ENCODE data around the gene SIGLEC8. TPM values are rescaled to one million over a fixed set of nuclear protein-coding genes. Genes with fewer than 3 reads are reported as not detected.

Gene SIGLEC8
- total and polyA plus RNA-seq, 5 donors from 2014 or later: not detected

- Mint-ChIP-seq H3K27ac (no peak overlapping the region), H3K4me3 (no peak overlapping the region), H3K4me1 (peaks cover 0 to 4% (median 2%) of the 10 kb centered on the region in 4 donors), H3K36me3 (no peaks in the 10 kb centered on the region), H3K27me3 (peaks cover 35% of the 10 kb centered on the region), H3K9me3 (peaks cover 0 to 1% (median 0%) of the 10 kb centered on the region in 7 donors)
- ATAC-seq (ENCODE audit: low read depth in 2 of 2): no peak
- peaks cover 6% of the 10 kb centered on the region for H3K27me3 ChIP-seq (ENCODE audit: control insufficient read depth, insufficient read depth, low read length)
- no peak for DNase-seq
- H3K4me3 ChIP-seq (ENCODE audit: low read depth, low read length): no peak overlapping the region
- H3K27ac ChIP-seq (ENCODE audit: insufficient read depth, low read length, poor library complexity, severe bottlenecking): no peak overlapping the region
- no peaks in the 10 kb centered on the region for H3K36me3 ChIP-seq (ENCODE audit: control insufficient read depth, insufficient read depth, low read length)
- no peaks in the 10 kb centered on the region for H3K4me1 ChIP-seq (ENCODE audit: control insufficient read depth, insufficient read depth, low read length, poor library complexity, severe bottlenecking)
- no peaks in the 10 kb centered on the region for H3K9me3 ChIP-seq (ENCODE audit: control insufficient read depth in 2 of 2, low read length in 2 of 2)
These were observed 4.4 kb upstream of the SIGLEC8 start for GRCh38 chr19:51462681-51463080.

DNA sequence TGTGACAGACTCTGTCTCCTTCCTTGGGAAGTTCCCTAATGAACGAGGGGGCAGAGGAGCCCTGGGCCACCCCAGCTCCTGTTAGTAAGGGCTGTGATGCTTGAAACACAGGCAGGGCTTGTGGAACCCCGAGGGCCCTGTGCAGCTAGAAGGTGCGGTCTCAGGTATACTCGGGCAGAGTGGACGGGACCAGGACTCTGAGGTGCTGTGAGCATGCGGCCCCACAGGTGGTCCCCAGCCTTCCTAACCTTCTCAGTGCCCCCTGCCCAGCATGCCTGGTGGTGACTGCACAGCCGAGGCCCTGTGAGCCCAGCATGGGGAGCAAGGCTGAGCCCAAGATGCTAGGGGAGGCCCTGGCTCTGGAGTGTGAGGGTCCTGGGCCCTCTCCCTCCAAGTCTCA lies 4.0 kb upstream of the SIGLEC8 start:
- no peak overlapping the region for H3K27ac ChIP-seq (ENCODE audit: insufficient read depth, low read length, poor library complexity, severe bottlenecking)
- H3K27me3 ChIP-seq (ENCODE audit: control insufficient read depth, insufficient read depth, low read length): peaks cover 6% of the 10 kb centered on the region
- Mint-ChIP-seq H3K36me3 (no peaks in the 10 kb centered on the region), H3K9me3 (peaks cover 0 to 1% (median 0%) of the 10 kb centered on the region in 7 donors), H3K27ac (no peak overlapping the region), H3K27me3 (peaks cover 31% of the 10 kb centered on the region), H3K4me1 (peaks cover 0 to 4% (median 0%) of the 10 kb centered on the region in 4 donors), H3K4me3 (no peak overlapping the region)
- no peak for ATAC-seq (ENCODE audit: low read depth in 2 of 2)
- no peaks in the 10 kb centered on the region for H3K9me3 ChIP-seq (ENCODE audit: control insufficient read depth in 2 of 2, low read length in 2 of 2)
- H3K4me3 ChIP-seq (ENCODE audit: low read depth, low read length): no peak overlapping the region
- H3K36me3 ChIP-seq (ENCODE audit: control insufficient read depth, insufficient read depth, low read length): no peaks in the 10 kb centered on the region
- DNase-seq: no peak
- no peaks in the 10 kb centered on the region for H3K4me1 ChIP-seq (ENCODE audit: control insufficient read depth, insufficient read depth, low read length, poor library complexity, severe bottlenecking)

DNA sequence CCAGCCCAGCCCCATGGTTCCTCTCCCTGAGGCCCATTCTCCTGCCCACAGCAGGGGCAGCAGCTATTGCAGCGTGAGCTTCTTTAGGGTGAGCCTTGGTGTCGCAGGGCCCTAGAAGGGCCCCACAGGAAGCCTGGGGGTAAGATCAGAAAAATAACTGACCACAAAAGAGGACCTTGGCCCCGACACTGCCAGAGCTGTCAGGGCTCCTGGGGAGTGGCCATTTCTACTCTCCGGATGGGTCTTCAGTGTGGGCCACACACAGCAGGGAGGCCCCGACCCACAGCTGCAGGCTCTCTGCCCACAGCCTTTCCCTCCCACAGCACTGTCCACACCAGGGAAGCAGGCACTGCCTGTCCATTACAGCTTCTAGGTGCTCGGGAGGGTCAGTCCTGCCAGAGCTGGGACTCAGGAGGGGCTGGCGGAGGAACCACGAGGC lies 3.5 kb upstream of the SIGLEC8 start:
- Histone ChIP-seq H3K36me3 (ENCODE audit: control insufficient read depth, insufficient read depth, low read length) (no peaks in the 10 kb centered on the region), H3K27ac (ENCODE audit: insufficient read depth, low read length, poor library complexity, severe bottlenecking) (no peak overlapping the region), H3K27me3 (ENCODE audit: control insufficient read depth, insufficient read depth, low read length) (peaks cover 6% of the 10 kb centered on the region), H3K4me3 (ENCODE audit: low read depth, low read length) (no peak overlapping the region), H3K9me3 (ENCODE audit: control insufficient read depth in 2 of 2, low read length in 2 of 2) (no peaks in the 10 kb centered on the region), H3K4me1 (ENCODE audit: control insufficient read depth, insufficient read depth, low read length, poor library complexity, severe bottlenecking) (no peaks in the 10 kb centered on the region)
- H3K36me3 Mint-ChIP-seq: no peaks in the 10 kb centered on the region
- no peak overlapping the region for H3K27ac Mint-ChIP-seq
- no peak overlapping the region for H3K4me3 Mint-ChIP-seq
- peaks cover 0 to 1% (median 0%) of the 10 kb centered on the region in 7 donors for H3K9me3 Mint-ChIP-seq
- no peak for DNase-seq
- H3K4me1 Mint-ChIP-seq: peaks cover 0 to 4% (median 0%) of the 10 kb centered on the region in 4 donors
- ATAC-seq (ENCODE audit: low read depth in 2 of 2): no peak
- H3K27me3 Mint-ChIP-seq: peaks cover 27% of the 10 kb centered on the region

- Mint-ChIP-seq H3K4me3 (no peak overlapping the region), H3K4me1 (peaks cover 0 to 4% (median 0%) of the 10 kb centered on the region in 4 donors), H3K27me3 (peaks cover 22% of the 10 kb centered on the region), H3K36me3 (no peaks in the 10 kb centered on the region), H3K9me3 (peaks cover 0 to 1% (median 0%) of the 10 kb centered on the region in 7 donors), H3K27ac (no peak overlapping the region)
- no peaks in the 10 kb centered on the region for H3K4me1 ChIP-seq (ENCODE audit: control insufficient read depth, insufficient read depth, low read length, poor library complexity, severe bottlenecking)
- H3K9me3 ChIP-seq (ENCODE audit: control insufficient read depth in 2 of 2, low read length in 2 of 2): no peaks in the 10 kb centered on the region
- H3K4me3 ChIP-seq (ENCODE audit: low read depth, low read length): no peak overlapping the region
- ATAC-seq (ENCODE audit: low read depth in 2 of 2) (no peak), DNase-seq (no peak)
- H3K27me3 ChIP-seq (ENCODE audit: control insufficient read depth, insufficient read depth, low read length): peaks cover 3% of the 10 kb centered on the region
- H3K27ac ChIP-seq (ENCODE audit: insufficient read depth, low read length, poor library complexity, severe bottlenecking): no peak overlapping the region
- H3K36me3 ChIP-seq (ENCODE audit: control insufficient read depth, insufficient read depth, low read length): no peaks in the 10 kb centered on the region
These were observed 2.1 kb upstream of the SIGLEC8 start for GRCh38 chr19:51460164-51460992.

DNA sequence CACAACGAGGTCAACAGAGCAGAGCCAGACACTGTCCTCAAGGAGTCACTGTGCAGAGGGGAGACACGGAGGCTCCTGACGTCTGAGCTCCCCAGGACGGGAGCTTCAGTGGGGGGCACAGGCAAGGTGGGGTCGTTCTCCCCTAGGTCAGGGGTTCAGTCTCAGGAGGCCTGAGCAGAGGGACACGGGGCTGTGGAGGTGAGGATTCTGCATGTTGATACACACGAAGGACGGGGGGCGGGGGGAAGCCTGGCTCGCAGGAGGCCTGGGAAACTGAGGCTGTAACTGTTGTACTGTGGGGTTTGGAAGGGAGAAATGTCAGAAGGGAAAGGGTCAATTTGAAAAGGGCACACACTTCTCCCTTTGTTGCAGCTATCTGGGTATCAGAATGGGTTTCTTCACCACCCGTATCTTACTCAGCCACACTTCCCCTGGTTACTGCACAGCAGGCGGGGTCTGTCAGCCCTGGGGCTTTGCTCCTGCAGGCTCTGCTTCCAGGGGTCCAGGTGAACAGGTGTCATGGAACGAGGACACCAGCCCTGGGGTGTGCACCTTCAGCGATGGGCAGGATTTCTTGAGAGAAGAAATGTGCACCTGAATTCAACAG lies 748 bp upstream of the SIGLEC8 start:
- Histone ChIP-seq H3K9me3 (ENCODE audit: control insufficient read depth in 2 of 2, low read length in 2 of 2) (no peaks in the 10 kb centered on the region), H3K36me3 (ENCODE audit: control insufficient read depth, insufficient read depth, low read length) (no peaks in the 10 kb centered on the region), H3K27me3 (ENCODE audit: control insufficient read depth, insufficient read depth, low read length) (no peaks in the 10 kb centered on the region), H3K4me3 (ENCODE audit: low read depth, low read length) (no peak overlapping the region), H3K4me1 (ENCODE audit: control insufficient read depth, insufficient read depth, low read length, poor library complexity, severe bottlenecking) (no peaks in the 10 kb centered on the region), H3K27ac (ENCODE audit: insufficient read depth, low read length, poor library complexity, severe bottlenecking) (no peak overlapping the region)
- Mint-ChIP-seq H3K9me3 (peaks cover 0 to 1% (median 0%) of the 10 kb centered on the region in 7 donors), H3K27me3 (peaks cover 11% of the 10 kb centered on the region), H3K36me3 (no peaks in the 10 kb centered on the region), H3K4me1 (peaks cover 0 to 4% (median 0%) of the 10 kb centered on the region in 4 donors), H3K27ac (no peak overlapping the region), H3K4me3 (no peak overlapping the region)
- ATAC-seq (ENCODE audit: low read depth in 2 of 2): no peak
- DNase-seq: no peak

DNA sequence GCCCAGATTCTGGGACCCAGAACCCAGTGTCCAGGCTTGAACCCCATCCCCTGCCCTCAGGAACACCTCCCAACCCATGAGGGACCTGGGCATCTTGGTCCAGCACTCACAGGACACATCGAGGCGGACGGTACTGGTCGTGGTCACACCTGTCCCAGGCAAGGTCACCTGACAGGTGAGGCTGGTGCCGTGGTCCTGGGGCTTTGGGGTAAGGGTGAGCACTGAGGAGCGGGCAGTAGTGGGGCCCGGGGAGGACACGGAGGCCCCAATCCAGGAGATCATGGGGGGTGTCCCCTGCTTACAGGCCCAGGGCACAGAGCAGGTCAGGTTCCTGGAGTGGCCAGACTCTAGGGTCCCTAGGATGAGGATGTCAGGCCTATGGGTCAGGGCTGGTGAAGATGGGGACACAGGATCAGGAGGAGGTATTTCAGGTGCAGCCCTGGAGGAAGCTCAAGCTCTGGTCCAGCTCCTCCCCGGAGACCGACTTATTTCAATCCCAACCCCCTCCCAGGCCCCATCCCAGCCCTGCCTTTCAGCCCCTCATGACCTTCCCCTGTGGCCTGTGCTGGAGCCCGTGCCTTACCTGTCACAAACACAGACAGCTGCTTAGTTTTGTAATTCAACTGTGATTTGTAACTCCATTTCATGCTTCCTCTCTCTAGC lies 772 bp downstream of the SIGLEC8 start:
- ATAC-seq (ENCODE audit: low read depth in 2 of 2): no peak
- H3K4me3 Mint-ChIP-seq: no peak overlapping the region
- H3K4me1 Mint-ChIP-seq: no peaks in the 10 kb centered on the region
- peaks cover 0 to 1% (median 0%) of the 10 kb centered on the region in 7 donors for H3K9me3 Mint-ChIP-seq
- Histone ChIP-seq H3K27ac (ENCODE audit: insufficient read depth, low read length, poor library complexity, severe bottlenecking) (no peak overlapping the region), H3K9me3 (ENCODE audit: control insufficient read depth in 2 of 2, low read length in 2 of 2) (no peaks in the 10 kb centered on the region), H3K4me1 (ENCODE audit: control insufficient read depth, insufficient read depth, low read length, poor library complexity, severe bottlenecking) (no peaks in the 10 kb centered on the region), H3K27me3 (ENCODE audit: control insufficient read depth, insufficient read depth, low read length) (no peaks in the 10 kb centered on the region), H3K36me3 (ENCODE audit: control insufficient read depth, insufficient read depth, low read length) (no peaks in the 10 kb centered on the region), H3K4me3 (ENCODE audit: low read depth, low read length) (no peak overlapping the region)
- peaks cover 4% of the 10 kb centered on the region for H3K27me3 Mint-ChIP-seq
- H3K36me3 Mint-ChIP-seq: no peaks in the 10 kb centered on the region
- no peak for DNase-seq
- H3K27ac Mint-ChIP-seq: peak overlapping the region in 1 of 3 donors; percentile 76

GRCh38 chr19:51456541-51457290 lies 1.5 kb downstream of the SIGLEC8 start:
- Mint-ChIP-seq H3K4me3 (no peak overlapping the region), H3K36me3 (no peaks in the 10 kb centered on the region), H3K9me3 (peaks cover 0 to 5% (median 0%) of the 10 kb centered on the region in 7 donors), H3K27ac (no peak overlapping the region), H3K4me1 (no peaks in the 10 kb centered on the region), H3K27me3 (peaks cover under 1% of the 10 kb centered on the region)
- ATAC-seq (ENCODE audit: low read depth in 2 of 2) (no peak), DNase-seq (no peak)
- Histone ChIP-seq H3K27me3 (ENCODE audit: control insufficient read depth, insufficient read depth, low read length) (no peaks in the 10 kb centered on the region), H3K9me3 (ENCODE audit: control insufficient read depth in 2 of 2, low read length in 2 of 2) (no peaks in the 10 kb centered on the region), H3K27ac (ENCODE audit: insufficient read depth, low read length, poor library complexity, severe bottlenecking) (no peak overlapping the region), H3K36me3 (ENCODE audit: control insufficient read depth, insufficient read depth, low read length) (no peaks in the 10 kb centered on the region), H3K4me3 (ENCODE audit: low read depth, low read length) (no peak overlapping the region), H3K4me1 (ENCODE audit: control insufficient read depth, insufficient read depth, low read length, poor library complexity, severe bottlenecking) (no peaks in the 10 kb centered on the region)
